Activated naive CD4-positive, alpha-beta T cell treated with Interleukin-2 at 50 U/mL for 16 hours (primary cell): ENCODE results near the gene MAP3K4.

ENCODE experiments used
- DNase-seq: peaks from one replicate; pipeline ENCODE4 v3.0.0-alpha.2; 2020

Gene MAP3K4

DNA sequence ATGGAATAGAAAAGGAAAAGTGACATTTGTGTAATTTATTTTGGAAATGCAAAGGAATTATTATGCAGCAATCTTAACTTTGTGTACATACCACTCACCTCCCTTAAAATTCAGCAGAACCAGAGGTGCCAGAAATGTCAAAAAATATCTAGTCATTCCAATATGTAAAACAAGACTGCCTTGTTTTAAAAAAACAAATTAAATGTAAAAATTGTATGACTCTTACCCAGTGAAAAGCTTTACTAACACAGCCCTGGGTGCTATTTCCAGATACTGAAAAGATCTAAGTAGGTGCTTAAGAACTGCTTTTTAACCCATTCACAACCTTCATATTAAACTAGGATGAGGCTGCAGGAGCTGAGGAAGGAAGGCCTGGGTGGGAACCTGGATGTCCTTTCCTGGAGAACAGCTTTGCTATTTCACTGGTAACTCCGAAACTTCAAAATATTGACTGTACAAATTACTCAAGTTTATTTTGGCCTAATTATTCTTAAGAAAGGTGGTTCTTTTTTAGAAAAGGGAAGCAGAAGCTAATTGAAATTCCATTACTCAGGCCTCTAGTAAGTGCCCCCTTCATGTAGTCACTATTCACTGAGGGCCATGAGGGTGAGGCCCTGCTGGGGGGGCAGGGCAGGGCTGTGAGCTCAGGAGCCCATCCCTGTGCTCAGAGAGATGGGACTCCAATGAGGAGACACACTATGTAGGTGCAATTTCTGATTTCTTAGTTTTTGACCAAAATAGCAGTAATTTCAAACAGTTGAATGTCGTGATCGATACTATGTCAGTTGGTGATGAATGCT, 139.6 kb downstream of the MAP3K4 start:
- no peak for DNase-seq

GRCh38 chr6:161132384-161132783, 140.8 kb downstream of the MAP3K4 start:
- DNase-seq: no peak

DNA sequence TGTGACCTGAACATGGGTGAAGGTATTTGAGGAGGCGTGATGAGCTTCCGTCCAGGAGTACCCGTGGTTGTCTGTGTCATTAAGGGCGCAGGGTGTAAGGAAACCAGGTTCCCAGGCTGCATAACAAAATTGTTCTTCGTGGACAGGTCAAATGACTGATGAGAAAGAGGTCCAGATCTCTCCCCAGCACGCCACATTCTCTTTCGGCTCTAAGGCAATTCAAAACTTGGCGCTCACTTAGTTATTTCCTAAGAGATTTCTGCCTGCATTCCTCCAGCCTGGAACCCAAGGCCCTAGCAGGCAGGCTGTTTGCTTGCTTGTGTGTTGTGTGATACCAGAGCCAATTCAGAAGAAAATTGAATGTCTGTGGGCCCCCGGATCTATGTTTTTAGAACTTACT, 142.4 kb downstream of the MAP3K4 start:
- DNase-seq: no peak

DNA sequence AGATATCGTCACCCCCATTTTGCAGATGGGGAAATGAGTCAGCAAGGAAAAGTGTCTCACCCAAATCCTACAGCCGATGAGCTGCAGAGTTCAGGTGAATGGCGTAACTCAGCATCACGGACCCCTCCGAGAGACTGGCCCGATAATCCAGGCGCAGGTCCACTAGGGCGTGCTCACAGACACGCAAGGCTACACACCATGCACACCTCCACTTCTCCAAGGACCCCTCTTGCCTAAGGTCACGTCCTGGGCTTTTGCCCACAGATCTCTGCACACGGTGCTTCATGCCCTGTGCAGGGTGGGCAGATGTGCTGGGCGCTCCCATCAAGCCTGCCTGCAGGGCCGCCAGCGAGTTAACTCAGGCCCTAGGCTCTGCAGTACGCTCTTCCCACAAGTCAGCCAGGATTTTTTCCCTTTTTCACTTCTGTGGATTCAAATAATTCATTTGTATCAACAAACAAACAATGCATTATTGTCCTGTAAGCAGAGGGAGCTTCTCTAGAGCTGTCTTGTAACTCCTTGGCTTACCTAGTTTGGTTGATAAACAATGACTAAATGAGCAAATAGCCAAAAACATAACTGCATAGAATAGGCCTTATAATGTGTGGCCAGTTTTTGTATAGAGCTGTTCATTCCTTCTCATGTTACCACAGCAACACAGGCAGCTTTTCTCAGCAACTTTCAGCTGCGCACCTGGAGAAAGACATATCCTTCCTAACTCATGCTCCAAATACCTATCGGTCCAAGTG, 143.2 kb downstream of the MAP3K4 start:
- DNase-seq: no peak

DNA sequence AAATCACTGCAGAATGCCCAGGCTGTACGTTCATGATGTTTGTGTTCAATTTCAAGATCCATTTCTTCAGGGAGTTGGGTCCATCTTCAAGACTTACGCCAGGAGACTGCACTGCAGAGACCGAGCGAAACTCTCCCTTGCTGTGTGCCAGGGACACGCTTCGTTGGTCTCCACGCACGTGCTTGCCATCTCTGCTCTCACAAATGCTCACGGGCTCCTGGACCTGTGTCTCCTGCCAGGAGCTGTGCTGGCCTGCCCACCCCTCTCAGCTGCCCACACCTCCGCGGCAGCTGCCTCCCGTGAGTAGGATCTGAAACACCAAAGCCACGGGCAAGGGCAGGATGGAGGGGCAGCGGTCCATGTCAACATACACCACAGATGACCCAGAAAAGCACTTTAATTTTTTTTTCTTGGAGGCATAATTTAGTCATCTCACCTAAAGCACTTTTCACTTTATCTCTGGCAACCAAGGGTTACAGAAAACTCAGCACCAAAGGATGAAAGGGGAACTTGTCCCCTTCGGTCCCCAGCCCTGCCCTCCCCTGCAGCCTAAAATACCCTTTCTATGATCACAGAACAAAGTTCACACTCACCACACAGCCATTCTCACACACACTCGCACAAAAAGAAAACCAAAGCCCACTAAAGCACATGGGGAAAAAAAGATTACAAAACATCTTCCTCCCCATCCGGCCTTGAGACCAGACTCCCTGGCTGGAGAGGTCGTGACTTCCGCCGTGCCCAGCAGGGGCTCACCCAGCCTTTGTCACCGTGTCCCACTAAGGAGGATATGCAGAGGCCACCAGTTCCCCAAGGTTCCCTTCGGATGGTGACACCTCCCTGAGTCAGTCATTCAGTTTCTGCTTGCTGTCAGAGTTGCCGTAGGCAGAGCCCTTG, 144.4 kb downstream of the MAP3K4 start:
- DNase-seq: no peak

DNA sequence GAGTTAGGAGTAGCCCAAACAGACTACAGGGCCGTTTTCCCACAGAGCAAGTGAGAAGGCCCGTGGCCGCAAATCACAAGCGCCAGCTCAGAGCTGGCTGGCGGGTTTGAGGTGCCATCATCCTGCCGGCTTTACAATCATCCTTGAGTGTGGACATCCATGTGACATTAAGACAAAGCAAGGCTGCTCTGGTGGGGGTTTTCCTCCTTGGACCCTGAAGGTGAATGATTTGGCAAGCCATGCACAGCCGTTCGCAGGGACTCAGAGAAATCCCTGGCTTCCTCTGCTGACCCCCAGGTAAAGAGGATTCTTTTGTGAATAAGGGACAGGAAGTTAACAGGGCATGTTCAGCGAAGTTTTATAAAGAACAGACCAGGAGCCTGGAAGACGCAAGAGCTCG, 145.1 kb downstream of the MAP3K4 start:
- DNase-seq: no peak

DNA sequence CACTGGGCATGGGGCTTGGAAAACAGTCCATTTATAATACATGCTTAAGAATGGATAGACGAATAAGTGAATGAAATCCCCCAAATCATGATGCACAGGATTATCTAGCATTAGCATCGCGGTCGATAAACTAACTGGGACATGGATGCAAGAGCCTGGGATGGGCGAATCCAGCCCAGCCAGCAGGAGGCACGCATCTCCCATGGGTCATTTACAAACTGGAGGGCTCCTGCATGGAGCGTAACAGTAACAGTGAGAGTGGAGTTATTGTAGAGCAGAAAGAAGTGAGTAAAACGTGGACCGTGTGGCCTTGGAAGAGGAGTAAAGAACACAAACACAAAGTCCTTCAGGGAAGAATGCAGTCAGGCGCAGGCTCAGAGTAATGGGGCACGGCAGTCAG, 145.8 kb downstream of the MAP3K4 start:
- no peak for DNase-seq

- DNase-seq: no peak
Observed at GRCh38 chr6:161137839-161138542, 146.4 kb downstream of the MAP3K4 start.

- DNase-seq: no peak
Observed at GRCh38 chr6:161138543-161139303, 147.2 kb downstream of the MAP3K4 start.

GRCh38 chr6:161139304-161139765, 147.8 kb downstream of the MAP3K4 start:
- no peak for DNase-seq

- DNase-seq: no peak
Observed at GRCh38 chr6:161139766-161140553, 148.4 kb downstream of the MAP3K4 start.

DNA sequence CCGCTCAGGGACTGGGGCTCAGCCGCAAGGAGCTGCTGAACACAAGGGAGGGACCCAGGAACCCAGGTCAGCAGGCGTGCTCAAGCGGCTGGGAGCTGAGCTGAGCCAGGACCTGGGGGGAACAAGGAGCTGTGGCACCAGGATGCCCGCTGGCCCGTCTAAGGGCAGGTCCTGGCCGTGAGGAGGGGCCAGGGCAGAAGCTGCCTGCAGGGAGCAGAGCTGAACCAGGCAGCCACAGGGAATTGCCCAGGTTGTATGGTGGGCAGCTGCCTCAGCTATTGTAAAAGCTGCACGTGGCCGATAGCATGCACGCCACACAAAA, 148.9 kb downstream of the MAP3K4 start:
- no peak for DNase-seq

DNA sequence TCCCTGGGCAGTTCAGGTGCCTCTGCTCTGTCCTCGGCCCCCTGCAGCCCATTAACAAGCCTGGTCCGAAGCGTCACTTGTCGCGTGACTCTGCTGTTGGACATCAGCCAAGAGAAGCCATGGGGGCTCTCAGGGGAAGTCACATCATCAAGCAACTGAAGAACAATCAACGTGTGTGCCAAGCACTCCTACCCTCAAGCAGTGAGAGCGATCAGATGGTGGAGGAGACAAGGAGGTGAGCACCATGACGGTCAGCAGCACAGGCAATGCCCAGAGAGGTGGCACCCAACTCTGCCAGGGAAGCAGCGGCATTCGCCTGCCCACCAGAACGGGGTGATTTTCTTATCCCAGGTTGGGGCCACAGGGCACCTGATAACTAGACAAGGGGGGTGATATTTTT, 149.6 kb downstream of the MAP3K4 start:
- no peak for DNase-seq

DNA sequence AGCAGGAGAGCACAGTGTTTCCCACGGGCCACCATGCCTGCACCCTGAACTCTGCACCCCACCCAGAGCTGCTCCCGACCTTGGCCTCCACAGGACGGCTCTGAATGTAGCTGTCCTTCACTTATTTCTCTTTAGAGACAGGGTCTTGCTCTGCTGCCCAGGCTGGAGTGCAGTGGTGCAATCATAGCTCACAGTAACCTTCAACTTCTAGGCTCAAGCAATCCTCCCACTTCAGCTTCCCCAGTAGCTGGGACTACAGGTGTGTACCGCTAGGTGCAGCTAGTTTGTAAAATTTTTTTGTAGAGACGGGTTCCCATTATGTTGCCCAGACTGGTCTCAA, 151.4 kb downstream of the MAP3K4 start:
- no peak for DNase-seq

- DNase-seq: no peak
Observed at GRCh38 chr6:161143663-161144430, 152.3 kb downstream of the MAP3K4 start.

- no peak for DNase-seq
Observed at GRCh38 chr6:161150136-161150535, 158.6 kb downstream of the MAP3K4 start.

DNA sequence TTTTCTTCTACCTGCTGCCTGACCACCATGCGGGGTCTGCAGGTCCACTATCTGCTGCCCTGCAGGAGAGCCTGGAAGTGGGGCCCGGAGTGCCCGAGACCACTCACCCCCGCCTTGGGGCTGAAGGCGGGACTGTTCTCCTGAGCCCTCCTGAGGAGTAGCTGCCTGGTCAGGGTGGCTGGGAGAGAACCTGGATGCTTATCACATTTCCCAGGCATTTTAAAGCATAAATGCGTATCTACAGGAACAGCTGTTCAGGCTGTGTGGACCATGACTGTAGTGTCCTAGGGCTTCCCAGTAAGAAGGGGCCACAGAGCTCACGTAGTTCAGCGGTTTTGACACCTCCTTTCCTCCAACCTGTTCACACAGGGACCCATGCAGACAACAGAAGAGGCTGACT, 159.0 kb downstream of the MAP3K4 start:
- no peak for DNase-seq

GRCh38 chr6:161151059-161151645, 159.6 kb downstream of the MAP3K4 start:
- no peak for DNase-seq

DNA sequence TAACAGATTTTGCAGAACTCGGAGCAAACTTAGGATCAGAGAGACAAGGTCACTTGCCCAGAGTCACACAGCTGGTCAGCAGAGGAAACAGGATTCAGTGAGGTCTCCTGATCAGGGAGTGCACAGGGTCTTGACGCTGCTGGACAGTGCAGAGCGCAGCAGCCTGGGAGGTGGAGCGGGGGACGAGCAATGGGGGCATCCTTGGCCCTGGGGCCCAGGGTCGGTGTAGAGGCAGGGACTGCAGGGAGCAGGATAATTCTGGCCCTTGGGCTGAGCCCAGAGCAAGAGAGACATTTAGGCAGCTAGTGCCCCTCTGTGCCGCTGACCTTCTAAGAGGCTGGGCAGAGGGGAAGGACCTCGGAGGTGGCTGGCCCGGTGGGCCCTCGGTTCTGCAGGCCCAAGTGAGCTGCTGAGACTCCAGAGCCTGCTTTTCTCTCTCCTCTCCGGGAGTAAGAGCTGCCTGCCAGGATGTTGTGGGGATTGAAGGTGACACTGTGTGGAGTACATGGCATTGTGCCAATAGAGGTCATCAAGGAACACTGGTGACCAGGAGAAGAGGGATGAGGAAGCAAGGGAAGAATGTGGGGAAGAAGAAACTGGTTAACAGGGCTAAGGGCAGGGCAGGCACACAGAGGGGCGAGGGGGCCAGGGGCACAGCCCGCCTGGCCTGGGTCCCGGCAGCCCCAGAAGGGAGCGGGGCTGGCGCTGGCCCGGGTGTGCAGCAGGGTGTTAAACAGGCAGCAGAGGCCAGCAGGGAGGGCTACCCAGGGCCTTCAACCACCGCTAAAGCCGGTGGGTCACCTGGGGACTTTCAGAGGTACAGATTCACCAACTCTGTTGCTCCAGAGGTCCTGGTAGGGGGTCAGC, 160.3 kb downstream of the MAP3K4 start:
- DNase-seq: no peak
